ENCODE results near the gene MRTFB.
A peak's percentile ranks its signal among the peaks of the same experiment; 100 is the strongest.

DNA sequence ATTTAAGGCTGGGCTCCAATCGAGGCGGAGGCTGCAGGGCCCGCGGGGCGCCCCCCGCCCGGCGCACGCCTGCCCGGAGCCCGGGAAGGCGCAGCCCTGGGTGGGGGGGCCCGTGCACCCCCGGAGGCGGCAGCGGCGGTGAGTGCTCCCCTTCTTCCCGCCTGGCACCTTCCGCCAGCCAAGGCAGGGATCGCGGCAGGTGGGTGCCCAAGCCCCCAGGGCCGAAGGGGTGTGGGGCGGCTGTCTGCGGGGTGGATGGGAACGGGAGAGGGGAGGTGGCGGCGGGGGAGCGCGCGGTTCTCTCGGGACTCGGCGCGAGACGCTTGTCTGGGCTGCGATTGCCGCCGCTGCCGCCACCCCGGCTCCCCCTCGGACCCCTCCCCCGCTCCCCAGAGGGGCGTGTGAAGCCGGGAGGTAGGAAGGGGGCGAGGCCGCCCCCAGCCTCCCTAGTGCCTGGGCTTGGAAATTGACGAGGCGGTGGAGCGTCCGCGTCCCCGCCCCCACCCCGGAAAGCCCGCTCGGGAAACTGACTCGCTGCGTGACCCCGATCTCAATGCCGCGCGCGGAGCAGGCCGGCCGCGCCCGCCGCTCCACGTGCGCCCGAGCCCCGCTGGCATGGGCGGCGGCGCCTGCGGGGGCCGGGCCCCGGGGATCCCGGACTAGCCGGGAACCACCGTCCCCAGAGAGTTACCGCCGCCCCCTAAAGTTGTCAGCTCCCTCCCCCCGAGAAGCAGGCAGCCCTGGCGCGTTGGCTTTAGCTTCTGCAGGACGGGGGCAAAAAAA, 231.5 kb downstream of the MRTFB start:
- TF ChIP-seq RFX5 (IDR thresholded peaks at IDR 0.05; ENCODE audit: low read depth, low read length), result no peak
- TF ChIP-seq TAF1 (CRISPR knock-in tag; IDR thresholded peaks at IDR 0.05), result no peak
- TF ChIP-seq PAWR (CRISPR knock-in tag; IDR thresholded peaks at IDR 0.05; ENCODE audit: borderline replicate concordance), result no peak
- TF ChIP-seq FOXM1 (CRISPR knock-in tag; IDR thresholded peaks at IDR 0.05), result no peak
- no peak for TF ChIP-seq SRSF9 (IDR thresholded peaks at IDR 0.05; ENCODE audit: borderline replicate concordance, insufficient read depth, low read depth, low read length, poor library complexity, severe bottlenecking)
- 0 out of 2 replicates have a peak, but pooled peaks have one; percentile 30 for TF ChIP-seq NCOR1 (IDR thresholded peaks at IDR 0.05; ENCODE audit: borderline replicate concordance, low read length)
- TF ChIP-seq RXRA (CRISPR knock-in tag; IDR thresholded peaks at IDR 0.05), result 0 out of 2 replicates have a peak, but pooled peaks have one; percentile 17
- TF ChIP-seq, protein P1, sequence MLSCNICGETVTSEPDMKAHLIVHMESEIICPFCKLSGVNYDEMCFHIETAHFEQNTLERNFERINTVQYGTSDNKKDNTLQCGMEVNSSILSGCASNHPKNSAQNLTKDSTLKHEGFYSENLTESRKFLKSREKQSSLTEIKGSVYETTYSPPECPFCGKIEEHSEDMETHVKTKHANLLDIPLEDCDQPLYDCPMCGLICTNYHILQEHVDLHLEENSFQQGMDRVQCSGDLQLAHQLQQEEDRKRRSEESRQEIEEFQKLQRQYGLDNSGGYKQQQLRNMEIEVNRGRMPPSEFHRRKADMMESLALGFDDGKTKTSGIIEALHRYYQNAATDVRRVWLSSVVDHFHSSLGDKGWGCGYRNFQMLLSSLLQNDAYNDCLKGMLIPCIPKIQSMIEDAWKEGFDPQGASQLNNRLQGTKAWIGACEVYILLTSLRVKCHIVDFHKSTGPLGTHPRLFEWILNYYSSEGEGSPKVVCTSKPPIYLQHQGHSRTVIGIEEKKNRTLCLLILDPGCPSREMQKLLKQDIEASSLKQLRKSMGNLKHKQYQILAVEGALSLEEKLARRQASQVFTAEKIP (CRISPR knock-in tag; IDR thresholded peaks at IDR 0.05; ENCODE audit: borderline replicate concordance), result no peak
- no peak for TF ChIP-seq SMARCC2 (IDR thresholded peaks at IDR 0.05)
- no peak for TF ChIP-seq NR2F6 (IDR thresholded peaks at IDR 0.05)
- no peak; the same call in 1 of the 2 replicates for TF ChIP-seq NR2F6 (CRISPR knock-in tag; IDR thresholded peaks at IDR 0.05)
- TF ChIP-seq, protein P2, sequence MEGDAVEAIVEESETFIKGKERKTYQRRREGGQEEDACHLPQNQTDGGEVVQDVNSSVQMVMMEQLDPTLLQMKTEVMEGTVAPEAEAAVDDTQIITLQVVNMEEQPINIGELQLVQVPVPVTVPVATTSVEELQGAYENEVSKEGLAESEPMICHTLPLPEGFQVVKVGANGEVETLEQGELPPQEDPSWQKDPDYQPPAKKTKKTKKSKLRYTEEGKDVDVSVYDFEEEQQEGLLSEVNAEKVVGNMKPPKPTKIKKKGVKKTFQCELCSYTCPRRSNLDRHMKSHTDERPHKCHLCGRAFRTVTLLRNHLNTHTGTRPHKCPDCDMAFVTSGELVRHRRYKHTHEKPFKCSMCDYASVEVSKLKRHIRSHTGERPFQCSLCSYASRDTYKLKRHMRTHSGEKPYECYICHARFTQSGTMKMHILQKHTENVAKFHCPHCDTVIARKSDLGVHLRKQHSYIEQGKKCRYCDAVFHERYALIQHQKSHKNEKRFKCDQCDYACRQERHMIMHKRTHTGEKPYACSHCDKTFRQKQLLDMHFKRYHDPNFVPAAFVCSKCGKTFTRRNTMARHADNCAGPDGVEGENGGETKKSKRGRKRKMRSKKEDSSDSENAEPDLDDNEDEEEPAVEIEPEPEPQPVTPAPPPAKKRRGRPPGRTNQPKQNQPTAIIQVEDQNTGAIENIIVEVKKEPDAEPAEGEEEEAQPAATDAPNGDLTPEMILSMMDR (CRISPR knock-in tag; IDR thresholded peaks at IDR 0.05), result no peak
- no peak for TF ChIP-seq POLR2A (IDR thresholded peaks at IDR 0.05; ENCODE audit: insufficient read depth in 1 of 2, low read depth in 2 of 2, low read length in 2 of 2)

All from HepG2 (cell line).